Measurements from ENCODE around the gene KCNE2.

KCNE2 gene

GRCh38 chr21:34363733-34364132 is at the start of gene KCNE2:
TSS of gene KCNE2 (plus strand) at chr21:34364006. CDS start at chr21:34370479, 6,473 bp downstream.
- no peak for DNase-seq (ENCODE audit: low spot score)

- no peak for DNase-seq (ENCODE audit: low spot score)
Observed at GRCh38 chr21:34319585-34319984, 44.2 kb upstream of the KCNE2 start.

- no peak for DNase-seq (ENCODE audit: low spot score)
Observed at GRCh38 chr21:34320011-34320410, 43.8 kb upstream of the KCNE2 start.

GRCh38 chr21:34330055-34330454 is 33.8 kb upstream of the KCNE2 start:
- no peak for DNase-seq (ENCODE audit: low spot score)

- no peak for DNase-seq (ENCODE audit: low spot score)
Observed at GRCh38 chr21:34331726-34332125, 32.1 kb upstream of the KCNE2 start.

GRCh38 chr21:34332347-34332746 is 31.5 kb upstream of the KCNE2 start:
- DNase-seq (ENCODE audit: low spot score), result no peak

- no peak for DNase-seq (ENCODE audit: low spot score)
Observed at GRCh38 chr21:34333121-34333739, 30.6 kb upstream of the KCNE2 start.

- peak; percentile 65 for DNase-seq (ENCODE audit: low spot score)
Observed at GRCh38 chr21:34335316-34335715, 28.5 kb upstream of the KCNE2 start.

- no peak for DNase-seq (ENCODE audit: low spot score)
Observed at GRCh38 chr21:34336245-34336644, 27.6 kb upstream of the KCNE2 start.

- DNase-seq (ENCODE audit: low spot score), result peak; percentile 50
Observed at GRCh38 chr21:34336756-34337391, 26.9 kb upstream of the KCNE2 start.

- DNase-seq (ENCODE audit: low spot score), result no peak
Observed at GRCh38 chr21:34337741-34338140, 26.1 kb upstream of the KCNE2 start.

GRCh38 chr21:34338226-34338625 is 25.6 kb upstream of the KCNE2 start:
- no peak for DNase-seq (ENCODE audit: low spot score)

- DNase-seq (ENCODE audit: low spot score), result no peak
Observed at GRCh38 chr21:34340061-34340460, 23.7 kb upstream of the KCNE2 start.

- DNase-seq (ENCODE audit: low spot score), result no peak
Observed at GRCh38 chr21:34342476-34342875, 21.3 kb upstream of the KCNE2 start.

- DNase-seq (ENCODE audit: low spot score), result no peak
Observed at GRCh38 chr21:34343347-34343746, 20.5 kb upstream of the KCNE2 start.

- no peak for DNase-seq (ENCODE audit: low spot score)
Observed at GRCh38 chr21:34343838-34344381, 19.9 kb upstream of the KCNE2 start.

GRCh38 chr21:34344584-34344983 is 19.2 kb upstream of the KCNE2 start:
- DNase-seq (ENCODE audit: low spot score), result no peak

GRCh38 chr21:34345091-34345871 is 18.5 kb upstream of the KCNE2 start:
- no peak for DNase-seq (ENCODE audit: low spot score)

GRCh38 chr21:34345892-34346291 is 17.9 kb upstream of the KCNE2 start:
- peak; percentile 25 for DNase-seq (ENCODE audit: low spot score)

- no peak for DNase-seq (ENCODE audit: low spot score)
Observed at GRCh38 chr21:34348890-34349519, 14.8 kb upstream of the KCNE2 start.

- DNase-seq (ENCODE audit: low spot score), result peak; percentile 70
Observed at GRCh38 chr21:34351786-34352241, 12.0 kb upstream of the KCNE2 start.

- DNase-seq (ENCODE audit: low spot score), result no peak
Observed at GRCh38 chr21:34352556-34352955, 11.2 kb upstream of the KCNE2 start.
